Epithelial cell of esophagus (primary cell): ENCODE results near the gene ATAD2B.
A peak's percentile ranks its signal among the peaks of the same experiment; 100 is the strongest.
"Not testable (repeated sequence)": the region's sequence is repeated elsewhere in the genome, so short reads cannot be mapped to it uniquely, and the experiment has no call there.

Experiments
- DNase-seq: peaks from one replicate; pipeline ENCODE4 v3.0.0; 2010; ENCODE audit warnings: low read depth
- H3K4me3 ChIP-seq: 2 replicates; pipeline ENCODE4 v1.5.1; 2011; ENCODE audit warnings: mild to moderate bottlenecking, low read length, control low read depth
- CTCF ChIP-seq: IDR thresholded peaks from 2 replicates; pipeline ENCODE4 v1.5.1; 2011; ENCODE audit warnings: low read depth, mild to moderate bottlenecking, low read length, control low read depth, inconsistent platforms; ENCODE audit not compliant: insufficient read depth; ENCODE audit errors: missing control alignments

Gene ATAD2B

GRCh38 chr2:23753291-23754010 lies 173.5 kb downstream of the ATAD2B start:
- H3K4me3 ChIP-seq, result no peak overlapping the region
- no peak for DNase-seq
- no peak for TF ChIP-seq CTCF

- TF ChIP-seq CTCF, result no peak
- no peak for DNase-seq
Observed at GRCh38 chr2:23751747-23752265, 175.1 kb downstream of the ATAD2B start.

GRCh38 chr2:23746141-23746863 lies 180.6 kb downstream of the ATAD2B start:
- no peak for DNase-seq
- no peak for TF ChIP-seq CTCF
- no peak overlapping the region for H3K4me3 ChIP-seq

More at GRCh38 chr2:23751747-23752265, 175.1 kb downstream of the ATAD2B start:
- H3K4me3 ChIP-seq, result no peak overlapping the region

GRCh38 chr2:23745726-23746105 lies 181.2 kb downstream of the ATAD2B start:
- TF ChIP-seq CTCF, result no peak
- no peak overlapping the region for H3K4me3 ChIP-seq
- DNase-seq, result peak; percentile 59

GRCh38 chr2:23745068-23745725 lies 181.7 kb downstream of the ATAD2B start:
- TF ChIP-seq CTCF, result no peak
- no peak overlapping the region for H3K4me3 ChIP-seq
- no peak for DNase-seq

- DNase-seq, result not testable (repeated sequence)
Observed at GRCh38 chr2:23736783-23737182, 190.1 kb downstream of the ATAD2B start.

GRCh38 chr2:23734416-23734815 lies 192.5 kb downstream of the ATAD2B start:
- no peak for TF ChIP-seq CTCF
- no peak overlapping the region for H3K4me3 ChIP-seq
- no peak for DNase-seq

More at GRCh38 chr2:23736783-23737182, 190.1 kb downstream of the ATAD2B start:
- not testable (repeated sequence) for H3K4me3 ChIP-seq

GRCh38 chr2:23723029-23723428 lies 203.9 kb downstream of the ATAD2B start:
- peak; percentile 73 for DNase-seq
- H3K4me3 ChIP-seq, result not testable (repeated sequence)
